ENCODE results near the gene PCDHGA2. TPM values are rescaled to one million over a fixed set of nuclear protein-coding genes. Genes with fewer than 3 reads are reported as not detected.

Gene PCDHGA2
- total and polyA plus RNA-seq, 9 of the 15 experiments (the other 6 are each of a cell fraction or from before 2014, with no cell fraction given), result 0.07 to 0.27 (median 0.15) TPM; not detected in 2

GRCh38 chr5:141343953-141344463 lies 5.4 kb downstream of the PCDHGA2 start (continued):
- TF ChIP-seq HLTF (IDR thresholded peaks at IDR 0.05) (no peak), POLR2AphosphoS5 (IDR thresholded peaks at IDR 0.05; ENCODE audit: control insufficient read depth, insufficient read depth, low read depth, low read length) (no peak), SAFB2 (IDR thresholded peaks at IDR 0.05; ENCODE audit: borderline replicate concordance, low read depth, low read length, severe bottlenecking) (no peak), CREB3L1 (IDR thresholded peaks at IDR 0.05; ENCODE audit: borderline replicate concordance, low read depth) (no peak), ELF2 (CRISPR knock-in tag; IDR thresholded peaks at IDR 0.05) (no peak), SIN3A (IDR thresholded peaks at IDR 0.05; ENCODE audit: borderline replicate concordance in 2 of 2, control insufficient read depth in 1 of 2, low read depth in 2 of 2, low read length in 2 of 2) (no peak), E2F6 (IDR thresholded peaks at IDR 0.05; ENCODE audit: borderline replicate concordance in 1 of 2, extremely low read depth in 1 of 2, insufficient read depth in 1 of 2, insufficient read length in 1 of 2, low read depth in 1 of 2, low read length in 1 of 2, poor library complexity in 1 of 2, severe bottlenecking in 1 of 2) (no peak), E2F4 (CRISPR knock-in tag; IDR thresholded peaks at IDR 0.05; ENCODE audit: low read depth) (no peak), ZBTB26 (CRISPR knock-in tag; IDR thresholded peaks at IDR 0.05) (no peak), ZFP36 (IDR thresholded peaks at IDR 0.05; ENCODE audit: low read depth, low read length, partially characterized antibody) (no peak), TBL1XR1 (IDR thresholded peaks at IDR 0.05; ENCODE audit: low read length in 2 of 2) (no peak), ZHX1 (conservative IDR thresholded peaks at IDR 0.05; ENCODE audit: low read length) (no peak), LARP7 (IDR thresholded peaks at IDR 0.05) (no peak), MCM7 (IDR thresholded peaks at IDR 0.05) (no peak), CAMTA2 (CRISPR knock-in tag; conservative IDR thresholded peaks at IDR 0.05) (no peak), MBD1 (CRISPR knock-in tag; IDR thresholded peaks at IDR 0.05) (peak; percentile 88; the same call in 1 of the 2 replicates), SETDB1 (IDR thresholded peaks at IDR 0.05; ENCODE audit: low read length) (no peak)
